Heart left ventricle (tissue), 16 donors: ENCODE data around the gene ZNF148. TPM values are rescaled to one million over a fixed set of nuclear protein-coding genes. Genes with fewer than 3 reads are reported as not detected.

Source experiments
- ATAC-seq, 4 donors: fragments of 200-7000 bp; cut with Tn5 transposase; one replicate each; pipeline ENCODE4 v1.9.1; 2020 to 2022; ENCODE audit warnings: moderate library complexity in 4 of 4, mild to moderate bottlenecking in 3 of 4, moderate number of reproducible peaks in 1 of 4
- DNase-seq, 5 donors: peaks; one replicate each; pipeline ENCODE4 v3.0.0-alpha.2; 2020
- H3K27ac ChIP-seq, 12 donors: fragments of 200-600 bp; sonication (generic) in 4 of 12; one replicate each; pipeline versions ENCODE4 v1.5.0 to v1.8.0; 2016 to 2022; ENCODE audit warnings: mild to moderate bottlenecking in 2 of 12
- H3K27me3 ChIP-seq, 9 donors: fragments of 200-600 bp; sonication (generic) in 2 of 9; one replicate each; pipeline versions ENCODE4 v1.5.1 to v1.8.0; 2016 to 2022; ENCODE audit warnings: mild to moderate bottlenecking in 3 of 9
- H3K36me3 ChIP-seq, 9 donors: fragments of 200-600 bp; sonication (generic) in 2 of 9; one replicate each; pipeline versions ENCODE4 v1.5.0 to v1.8.0; 2018 to 2022; ENCODE audit warnings: mild to moderate bottlenecking in 2 of 9
- H3K4me1 ChIP-seq, 12 donors: fragments of 200-600 bp; sonication (generic) in 4 of 12; one replicate each; pipeline versions ENCODE4 v1.5.0 to v1.8.0; 2016 to 2022; ENCODE audit warnings: mild to moderate bottlenecking in 3 of 12
- H3K4me3 ChIP-seq, 12 donors: fragments of 200-600 bp; sonication (generic) in 4 of 12; one replicate each; pipeline versions ENCODE4 v1.5.0 to v1.8.0; 2017 to 2022; ENCODE audit warnings: mild to moderate bottlenecking in 9 of 12, moderate library complexity in 4 of 12
- H3K9me3 ChIP-seq, 12 donors: fragments of 200-600 bp; sonication (generic) in 4 of 12; one replicate each; pipeline versions ENCODE4 v1.5.0 to v1.8.0; 2016 to 2022; ENCODE audit warnings: mild to moderate bottlenecking in 1 of 12
- CTCF ChIP-seq, 12 donors: fragments of 200-600 bp; sonication (generic) in 4 of 12; IDR thresholded peaks; one replicate each; pipeline versions ENCODE4 v1.5.0 to v1.8.0; 2018 to 2022; ENCODE audit warnings: antibody characterized with exemption in 12 of 12, mild to moderate bottlenecking in 5 of 12
- POLR2A ChIP-seq, 2 donors: fragments of 450-650 bp; IDR thresholded peaks; one replicate each; pipeline ENCODE4 v1.6.1; 2017; ENCODE audit warnings: antibody characterized with exemption in 2 of 2, mild to moderate bottlenecking in 2 of 2, moderate library complexity in 2 of 2
- WGBS, 4 donors: extraction: QIAGEN DNeasy Blood & Tissue Kit in 2 of 4; methylation state at CpG; one replicate each; pipeline versions ENCODE4 v1.1.5 to v1.1.7; 2013 to 2018; 5-methylcytosine and 5-hydroxymethylcytosine counted together
- intact Hi-C, 10 donors: fragments of 100-400 bp; cut with DNase I; formaldehyde crosslinking; loops; one replicate each; pipeline versions ENCODE4 v1.11.1 to v1.14.2; 2022
- polyA plus RNA-seq, 2 donors: library from polyadenylated mRNA; stranded (reverse); fragments of 200-250 nt; gene quantifications; one replicate each; pipeline ENCODE4 v1.2.3, GENCODE V29; 2013
- total RNA-seq, 9 donors: library from RNA; depleted of rRNA in 2 of 9; stranded (reverse); fragments of >200 nt in 2 of 9; fragmentation: NEBNext Ultra II Directional in 3 of 9; extraction: Animal tissue kit (Norgen Biotek cat#: 25700) in 3 of 9; gene quantifications; one replicate each; pipeline versions ENCODE4 v1.1.0 to v1.2.4, GENCODE V29; 2016 to 2023
- donor health status: ischemic (EF 13 %, LVEDD 7.1; RV severe dilation, severe dysfunction).
- donor health status: healthy with polysubstance abuse.
- donor health status: DM: no; HTN: yes; CAD: no.
- donor health status: DM: no; HTN: no; CAD: no.
- donor health status: ischemic (EF 25% LVEDD 6.9; RV normal size, moderate dysfunction).
- donor health status: ischemic (EF 25% LVEDD 5.7; RV mildly dilated, moderate dysfunction).
- donor health status: healthy.
- donor health status: DM: yes; HTN: yes; CAD: no.
- donor health status: ischemic (EF 35%, LVEDD 5.7; RV mildly dilated, moderate dysfunction).
- donor health status: nonischemic (EF 11% LVEDD 7.7; RV severe dilation, severe dysfunction).
- donor health status: DM: yes; HTN: yes; CAD: no.
- donor health status: PGD.
- donor health status: ischemic (EF 29% LVEDD 5.4; RV normal size, mild dysfunction).
- donor health status: nonischemic (EF 23%, LVEDD 6.1; RV moderate dilation, normal function).

The ZNF148 gene
- total and polyA plus RNA-seq, 11 donors = 4.5 to 62.4 (median 39.0) TPM

GRCh38 chr3:125271127-125271526 lies 104.0 kb downstream of the ZNF148 start:
- Histone ChIP-seq H3K9me3 (peaks cover 0 to 11% (median 0%) of the 10 kb centered on the region in 12 donors), H3K27me3 (no peaks in the 10 kb centered on the region), H3K4me3 (no peak overlapping the region), H3K27ac (no peak overlapping the region), H3K4me1 (peaks cover 0 to 10% (median 0%) of the 10 kb centered on the region in 12 donors), H3K36me3 (peaks cover 0 to 34% (median 15%) of the 10 kb centered on the region in 9 donors)
- no peak for ATAC-seq
- intact Hi-C loops = no loop called here
- TF ChIP-seq POLR2A (IDR thresholded peaks at IDR 0.05) (no peak), CTCF (IDR thresholded peaks at IDR 0.05) (no peak)
- DNase-seq = no peak
- WGBS, 4 donors = 79 to 96% (median 80%) methylated on average over 7 of the region's 7 CpGs

- 33 to 75% (median 55%) methylated on average over 1 of the region's 1 CpG for WGBS, 4 donors
- H3K27ac ChIP-seq = no peak overlapping the region
- ATAC-seq = peak in 3 of 4 donors; percentile 59 to 64 (median 62)
Measured at GRCh38 chr3:125267460-125267859, 107.7 kb downstream of the ZNF148 start.

GRCh38 chr3:125266971-125267370 lies 108.2 kb downstream of the ZNF148 start:
- peaks cover 0 to 11% (median 0%) of the 10 kb centered on the region in 12 donors for H3K9me3 ChIP-seq
- H3K27me3 ChIP-seq = no peaks in the 10 kb centered on the region
- H3K4me3 ChIP-seq = no peak overlapping the region
- no peak overlapping the region for H3K27ac ChIP-seq
- intact Hi-C loops = loop anchor here in 1 of 10 donors (10.0 kb wide), 1 partner anchor 98 kb away; no protein-coding TSS in a partner anchor
- DNase-seq = no peak
- TF ChIP-seq CTCF (IDR thresholded peaks at IDR 0.05) (no peak), POLR2A (IDR thresholded peaks at IDR 0.05) (no peak)
- H3K36me3 ChIP-seq = peaks cover 0 to 23% (median 9%) of the 10 kb centered on the region in 9 donors
- peaks cover 0 to 10% (median 0%) of the 10 kb centered on the region in 12 donors for H3K4me1 ChIP-seq
- 65 to 79% (median 74%) methylated on average over 3 of the region's 3 CpGs for WGBS, 4 donors
- no peak for ATAC-seq

More at GRCh38 chr3:125267460-125267859, 107.7 kb downstream of the ZNF148 start:
- intact Hi-C loops = loop anchor here in 1 of 10 donors (10.0 kb wide), 1 partner anchor 97 kb away; no protein-coding TSS in a partner anchor
- H3K4me3 ChIP-seq = no peak overlapping the region
- no peak for TF ChIP-seq POLR2A (IDR thresholded peaks at IDR 0.05)
- no peak for TF ChIP-seq CTCF (IDR thresholded peaks at IDR 0.05)
- no peaks in the 10 kb centered on the region for H3K27me3 ChIP-seq
- no peak for DNase-seq
- peaks cover 0 to 28% (median 12%) of the 10 kb centered on the region in 9 donors for H3K36me3 ChIP-seq
- H3K9me3 ChIP-seq = peaks cover 0 to 11% (median 0%) of the 10 kb centered on the region in 12 donors
- H3K4me1 ChIP-seq = peaks cover 0 to 10% (median 0%) of the 10 kb centered on the region in 12 donors

GRCh38 chr3:125262161-125262560 lies 113.0 kb downstream of the ZNF148 start:
- TF ChIP-seq CTCF (IDR thresholded peaks at IDR 0.05) = no peak
- TF ChIP-seq POLR2A (IDR thresholded peaks at IDR 0.05) = no peak
- H3K36me3 ChIP-seq = peaks cover 0 to 14% (median 0%) of the 10 kb centered on the region in 9 donors
- WGBS, 4 donors = 85 to 90% (median 86%) methylated on average over 1 of the region's 1 CpG
- peaks cover 0 to under 1% (median 0%) of the 10 kb centered on the region in 12 donors for H3K9me3 ChIP-seq
- H3K4me1 ChIP-seq = peaks cover 0 to 6% (median 0%) of the 10 kb centered on the region in 12 donors
- ATAC-seq = no peak
- DNase-seq = no peak
- H3K4me3 ChIP-seq = no peak overlapping the region
- intact Hi-C loops = loop anchor here in 1 of 10 donors (10.0 kb wide), 1 partner anchor 103 kb away; no protein-coding TSS in a partner anchor
- no peak overlapping the region for H3K27ac ChIP-seq
- H3K27me3 ChIP-seq = no peaks in the 10 kb centered on the region
